GM21390 (cell line): ENCODE results near the gene AP1B1.
"Not testable (repeated sequence)": the region's sequence is repeated elsewhere in the genome, so short reads cannot be mapped to it uniquely, and the experiment has no call there.

Source experiments
- ATAC-seq: cut with Tn5 transposase; IDR thresholded peaks from one replicate; pipeline ENCODE4 v1.9.1; 2021; ENCODE audit not compliant: unreplicated experiment

Gene AP1B1

DNA sequence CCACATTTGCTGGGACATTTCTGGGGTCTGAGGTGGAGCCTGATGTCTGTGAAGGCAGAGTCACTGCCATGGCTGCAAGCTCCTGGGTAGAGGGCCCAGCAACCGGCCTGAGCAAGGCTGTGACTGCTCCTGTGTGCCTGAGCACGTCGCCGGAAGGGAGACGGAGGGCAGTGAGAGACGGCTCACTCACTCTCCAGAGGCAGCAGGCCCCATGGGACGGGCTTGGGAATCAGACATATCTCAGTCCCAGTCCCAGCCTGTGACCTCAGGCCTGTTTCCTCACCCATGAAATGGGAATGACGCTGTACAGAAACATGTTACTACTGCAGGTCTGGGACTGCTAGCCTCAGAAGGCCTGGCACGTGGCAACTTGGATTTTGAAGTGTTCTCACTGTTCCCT is 36.5 kb downstream of the AP1B1 start:
- ATAC-seq = no peak

DNA sequence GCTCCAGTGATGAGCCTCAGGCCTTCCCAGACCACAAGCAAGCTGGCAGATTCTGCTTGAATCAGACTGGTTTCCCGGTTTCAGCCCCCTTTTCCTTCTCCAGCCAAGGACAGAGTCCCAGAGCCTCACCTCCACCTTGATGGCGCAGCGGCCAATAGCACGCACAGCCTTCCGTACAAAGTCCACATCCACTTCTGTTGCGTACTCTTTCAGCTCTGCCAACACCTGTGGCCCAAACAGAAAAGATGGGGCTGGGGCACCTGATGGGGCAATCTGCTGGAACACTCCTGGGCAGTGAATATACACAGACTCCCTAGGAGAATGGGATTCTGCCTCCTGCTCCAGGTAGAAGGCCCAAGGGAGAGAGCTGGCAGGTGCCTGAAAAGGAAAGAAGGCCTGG is 37.3 kb downstream of the AP1B1 start:
- ATAC-seq = no peak

DNA sequence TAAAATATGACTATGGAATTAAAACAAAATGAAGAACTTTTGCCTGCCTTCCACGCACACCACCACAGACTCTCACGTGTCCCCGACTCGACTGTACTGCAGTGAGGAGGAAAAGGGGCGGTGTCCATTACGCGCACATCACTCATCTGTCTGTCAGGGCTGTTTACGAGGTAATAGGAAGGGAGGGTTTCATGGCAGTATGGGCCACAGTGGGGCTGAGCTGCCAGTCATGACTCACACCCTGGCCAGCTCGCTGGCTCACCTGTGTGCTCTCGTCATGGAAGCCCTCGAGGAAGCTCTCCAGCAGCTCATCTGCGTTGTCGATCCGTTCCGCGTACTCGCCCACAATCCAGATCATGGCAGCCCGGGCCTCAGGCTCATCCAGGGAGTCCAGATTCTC is 39.4 kb downstream of the AP1B1 start:
- no peak for ATAC-seq

DNA sequence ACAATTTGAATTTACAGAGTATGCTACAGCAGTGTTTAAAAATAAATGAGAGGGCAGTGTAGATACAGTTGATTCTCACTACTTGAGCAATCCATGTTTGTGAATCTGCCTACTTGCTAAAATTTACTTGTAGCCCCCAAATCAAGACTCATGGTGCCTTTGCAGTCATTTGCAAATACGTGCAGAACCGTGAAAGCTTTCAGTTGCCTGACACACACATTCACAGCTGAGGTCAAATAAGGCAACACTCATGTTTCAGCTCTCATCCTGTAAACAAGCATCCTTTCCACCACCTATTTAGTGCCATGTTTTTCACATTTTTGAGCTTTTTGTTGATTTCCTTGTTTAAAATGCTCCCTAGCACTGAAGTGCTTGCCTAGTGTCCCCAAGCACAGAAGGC is 40.3 kb downstream of the AP1B1 start:
- ATAC-seq = no peak

DNA sequence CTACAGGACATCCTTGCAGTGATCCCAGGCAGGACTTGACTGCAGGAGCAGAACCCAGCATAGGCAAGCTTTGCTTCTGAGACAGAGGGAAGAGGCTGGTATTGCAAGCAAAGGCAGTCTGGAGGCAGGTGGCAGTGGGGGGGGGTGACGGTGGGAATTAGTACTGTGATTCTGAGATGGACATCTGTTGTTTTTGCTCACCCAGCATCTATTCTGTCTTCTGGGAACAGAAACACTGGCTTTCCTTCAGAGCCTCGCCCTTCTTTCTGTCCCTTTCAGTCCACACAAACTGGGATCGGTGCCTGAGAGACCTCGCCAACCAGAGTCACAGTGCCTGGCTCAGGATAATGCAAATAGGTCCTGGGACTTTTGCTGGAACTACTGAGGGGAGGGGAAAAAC is 41.7 kb downstream of the AP1B1 start:
- no peak for ATAC-seq

DNA sequence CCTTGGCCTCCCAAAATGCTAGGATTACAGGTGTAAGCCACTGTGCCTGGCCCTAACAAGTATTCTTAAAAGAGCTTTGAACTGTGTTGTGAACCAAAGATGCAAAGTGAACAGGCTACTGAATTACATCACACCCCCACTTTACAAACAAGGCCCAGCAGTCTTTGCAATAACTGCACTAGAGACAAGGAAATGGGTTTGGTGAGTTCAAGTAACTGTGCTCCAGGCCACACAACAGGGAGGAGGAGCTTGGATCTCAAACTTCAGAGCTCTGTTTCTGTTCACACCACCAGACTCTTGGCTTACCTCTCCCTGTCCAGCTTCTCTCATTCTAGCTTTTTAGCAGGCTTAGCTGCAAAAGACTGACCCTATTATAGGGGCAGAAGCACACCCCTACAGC is 42.4 kb downstream of the AP1B1 start:
- ATAC-seq = no peak

DNA sequence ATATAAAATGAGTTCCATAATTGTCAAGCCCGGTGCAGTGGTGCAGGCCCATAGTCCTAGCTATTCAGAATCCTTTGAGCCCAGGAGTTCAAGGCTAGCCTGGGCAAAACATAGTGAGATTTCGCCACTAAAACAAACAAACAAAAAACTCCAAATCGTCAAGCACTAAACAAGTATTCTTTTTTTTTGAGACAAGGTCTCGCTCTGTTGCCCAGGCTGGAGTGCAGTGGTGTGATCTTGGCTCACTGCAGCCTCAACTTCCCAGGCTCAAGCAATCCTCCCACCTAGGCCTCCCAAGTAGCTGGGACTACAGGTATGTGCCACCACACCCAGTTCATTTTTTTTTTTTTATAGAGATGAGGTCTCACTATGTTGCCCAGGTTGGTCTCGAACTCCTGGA is 43.5 kb downstream of the AP1B1 start:
- not testable (repeated sequence) for ATAC-seq

DNA sequence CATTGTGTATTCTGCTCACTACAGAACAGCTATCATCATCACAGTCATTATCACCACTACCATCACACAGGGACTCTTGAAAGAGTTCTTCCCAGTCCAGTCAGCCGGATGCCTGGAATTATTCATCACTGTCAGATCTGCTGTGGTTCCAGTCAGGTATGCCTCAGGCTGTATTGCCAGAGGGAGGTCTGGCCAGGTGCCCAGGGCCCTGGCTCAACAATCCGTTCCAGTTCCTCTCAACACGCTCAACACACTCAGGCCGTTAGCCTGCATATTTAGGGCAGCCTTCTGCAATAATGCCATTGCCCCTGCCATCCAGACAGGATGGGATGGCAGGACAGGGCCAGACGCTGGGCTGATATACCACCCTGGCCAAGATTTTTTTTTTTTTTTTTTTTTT is 44.2 kb downstream of the AP1B1 start:
- no peak for ATAC-seq

DNA sequence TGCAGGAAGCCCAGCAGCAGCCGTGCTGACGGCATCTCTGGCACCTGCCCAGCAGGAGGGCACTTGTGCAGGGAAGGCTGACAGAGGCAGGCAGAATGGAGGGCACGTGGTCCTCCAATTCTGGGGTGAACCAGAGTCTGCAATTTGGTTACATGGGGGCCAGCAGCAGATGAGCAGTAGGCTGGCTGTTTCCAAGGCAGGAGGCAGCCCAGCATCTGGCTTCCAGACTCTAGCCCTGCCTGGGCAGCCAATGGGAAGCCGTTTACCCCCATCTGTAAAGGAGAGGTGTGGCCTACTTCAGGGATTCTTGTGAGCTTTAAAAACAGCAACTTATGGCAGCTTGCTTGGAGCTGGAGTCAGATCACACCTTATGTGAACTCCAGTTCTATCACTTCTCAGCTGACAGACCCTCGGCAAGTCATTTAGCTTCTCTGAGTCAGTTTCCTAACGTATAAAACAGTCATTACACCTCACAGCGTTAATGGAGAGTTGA is 45.0 kb downstream of the AP1B1 start:
- ATAC-seq = no peak

DNA sequence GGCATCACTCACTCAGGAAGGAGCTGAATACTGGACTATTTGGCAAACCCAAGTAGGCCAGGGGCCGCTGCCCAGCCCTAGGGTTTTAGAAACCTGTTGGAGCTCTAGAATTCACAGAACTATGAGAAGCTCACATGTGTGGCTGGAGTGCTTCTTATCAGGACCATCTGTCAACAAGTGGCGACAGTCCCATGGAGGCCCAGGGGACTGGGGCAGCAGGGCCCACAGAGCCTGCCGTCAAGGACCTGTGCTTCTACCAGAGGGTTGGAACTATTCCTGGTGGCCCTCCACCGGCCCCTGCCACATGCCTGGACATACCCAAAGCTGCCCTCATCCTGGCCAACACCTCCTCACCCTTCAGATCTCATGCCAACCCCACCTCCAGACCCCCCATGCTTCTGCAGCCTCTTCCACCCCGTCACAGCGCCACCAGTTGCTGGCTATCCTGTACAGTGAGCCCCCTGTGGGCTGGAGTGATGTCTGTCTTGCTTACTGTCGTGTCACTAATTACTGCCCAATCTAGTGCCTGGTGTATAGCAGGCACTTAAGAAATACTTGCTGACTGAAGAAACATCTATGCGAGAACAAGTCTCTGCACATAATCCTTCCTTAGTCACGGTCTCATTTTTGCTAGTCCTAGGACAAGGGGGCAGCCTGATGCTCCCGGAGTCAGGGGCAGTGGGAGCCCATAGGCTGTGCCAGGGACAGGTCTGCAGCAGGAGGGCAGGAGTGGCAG is 45.6 kb downstream of the AP1B1 start:
- no peak for ATAC-seq

DNA sequence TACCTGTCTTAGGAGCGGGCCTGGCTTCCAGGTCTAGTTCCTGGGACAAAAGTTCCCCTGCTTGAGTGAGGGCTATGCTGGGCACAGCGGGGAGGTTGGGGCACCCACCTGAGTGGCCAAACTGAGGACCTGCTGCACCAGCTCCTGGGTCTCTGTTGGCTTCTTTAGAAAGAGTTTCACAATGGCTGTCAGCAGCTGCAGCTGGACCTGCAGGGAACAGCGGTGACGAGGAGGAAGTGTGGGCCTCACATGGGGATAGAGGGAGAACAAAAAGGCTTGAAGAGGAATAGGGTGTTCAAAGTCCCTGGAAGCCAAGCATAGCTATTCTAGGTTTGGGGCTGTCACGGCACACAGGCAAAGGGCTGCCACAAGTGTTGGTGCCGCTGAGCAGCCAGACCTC is 46.2 kb downstream of the AP1B1 start:
- ATAC-seq = no peak

DNA sequence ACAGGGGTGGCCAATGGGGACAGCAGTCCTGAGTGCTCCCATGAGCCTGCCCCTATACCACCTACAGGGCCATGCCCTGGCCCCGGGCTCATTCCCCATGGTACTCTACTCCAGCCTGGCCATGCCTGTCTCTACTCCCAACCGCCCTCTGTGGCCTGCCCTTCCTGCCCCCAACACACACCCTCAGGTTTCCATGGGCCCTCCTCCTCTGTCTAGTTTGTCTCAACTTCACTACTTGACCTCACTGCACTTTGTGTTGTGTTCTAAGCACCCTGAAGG is 46.6 kb downstream of the AP1B1 start:
- ATAC-seq = no peak

DNA sequence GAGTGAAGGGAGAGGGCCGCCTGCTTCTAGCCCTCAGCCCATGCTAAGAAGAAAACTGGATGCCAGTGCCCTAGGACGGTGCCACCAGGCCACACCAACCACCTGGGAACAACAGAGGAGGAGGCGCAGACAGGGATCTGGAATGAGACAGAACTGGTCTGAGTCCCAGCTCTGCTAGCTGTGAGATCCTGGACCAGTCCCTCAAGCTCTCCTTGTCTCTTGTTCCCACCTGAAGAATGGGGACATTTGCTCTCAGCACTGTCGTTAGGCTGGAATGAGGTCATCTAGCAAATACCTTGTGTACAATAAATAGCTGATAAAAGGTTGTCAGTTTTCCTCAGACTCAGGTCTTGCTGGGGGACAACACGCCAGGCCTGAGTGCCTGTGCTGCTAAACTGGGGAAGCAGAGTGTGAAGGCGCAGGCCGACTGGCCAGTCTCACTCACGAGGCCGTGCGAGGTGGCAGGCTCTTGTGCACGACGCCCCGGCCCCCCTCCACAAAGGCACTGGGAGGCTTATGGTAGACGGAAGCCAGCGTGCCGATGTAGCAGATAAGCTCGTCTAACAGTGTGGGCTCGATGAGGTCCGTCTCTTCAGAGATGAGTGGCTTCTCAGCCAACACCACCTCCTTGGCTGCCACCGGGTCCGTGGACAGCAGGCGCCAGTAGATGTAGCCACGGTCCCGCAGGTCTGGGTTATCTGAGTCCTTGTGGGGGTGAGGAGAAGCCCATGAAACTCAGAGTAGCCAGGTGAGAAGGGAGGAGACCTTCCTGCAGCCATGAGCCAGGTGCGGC is 47.1 kb downstream of the AP1B1 start:
- ATAC-seq = no peak

DNA sequence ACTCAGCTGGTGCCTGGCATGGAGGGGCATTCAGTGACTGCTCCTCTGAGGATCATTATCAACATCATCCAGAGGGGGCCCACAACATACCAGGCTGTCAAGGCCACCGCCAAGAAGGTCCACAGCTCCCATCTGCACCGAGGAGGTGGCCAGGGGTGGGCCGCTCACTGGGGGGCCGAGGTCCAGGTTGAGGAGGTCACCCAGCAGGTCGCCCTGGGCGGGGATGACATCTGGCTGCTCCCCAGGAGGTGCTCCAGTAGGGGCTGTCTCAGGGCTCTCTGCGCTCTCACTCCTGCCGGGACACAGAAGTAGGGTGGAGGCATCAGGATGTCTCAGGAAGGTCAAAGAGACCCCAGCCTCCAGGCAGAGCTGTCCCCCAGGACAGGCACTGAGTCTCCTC is 47.8 kb downstream of the AP1B1 start:
- no peak for ATAC-seq

DNA sequence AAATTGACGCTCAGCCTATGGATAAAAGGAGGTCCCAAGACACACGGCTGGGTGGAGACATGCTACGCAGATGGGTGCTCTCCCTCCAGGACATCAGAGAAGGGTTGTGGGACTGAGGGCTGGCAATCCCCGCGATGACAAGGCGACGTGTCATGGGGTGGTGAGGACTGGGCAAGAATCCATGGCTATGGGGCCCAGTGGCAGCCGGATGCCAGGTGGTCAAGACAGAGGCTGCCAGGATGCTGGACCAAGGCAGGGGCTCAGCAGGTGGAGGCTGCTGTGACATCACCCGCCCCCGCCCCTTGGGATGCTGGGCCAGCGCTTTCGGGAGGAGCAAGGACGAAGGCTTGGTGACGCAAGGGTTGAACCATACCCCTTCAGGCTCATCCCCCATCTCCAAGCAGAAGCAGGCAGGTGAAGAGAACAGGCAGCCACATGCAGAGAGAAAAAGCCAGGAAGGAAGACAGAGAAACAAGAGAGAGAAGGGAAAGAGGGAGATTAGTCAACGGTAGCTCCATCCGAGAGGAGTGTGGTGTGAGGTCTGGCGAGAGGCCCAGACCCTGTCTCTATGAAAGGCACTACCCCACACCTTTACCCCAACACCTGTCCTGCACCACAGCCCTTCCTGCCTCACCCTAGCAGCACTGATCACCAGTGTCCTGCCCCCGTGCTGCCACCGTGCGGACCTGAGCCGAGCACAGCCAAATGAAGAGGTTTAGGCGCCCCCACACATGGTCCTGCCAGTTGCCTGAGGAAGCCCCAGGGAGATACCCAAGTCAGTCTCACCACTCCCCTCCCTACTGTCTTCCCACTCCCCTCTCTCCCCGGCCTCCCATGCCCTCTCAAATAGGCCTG is 48.8 kb downstream of the AP1B1 start:
- ATAC-seq = no peak

DNA sequence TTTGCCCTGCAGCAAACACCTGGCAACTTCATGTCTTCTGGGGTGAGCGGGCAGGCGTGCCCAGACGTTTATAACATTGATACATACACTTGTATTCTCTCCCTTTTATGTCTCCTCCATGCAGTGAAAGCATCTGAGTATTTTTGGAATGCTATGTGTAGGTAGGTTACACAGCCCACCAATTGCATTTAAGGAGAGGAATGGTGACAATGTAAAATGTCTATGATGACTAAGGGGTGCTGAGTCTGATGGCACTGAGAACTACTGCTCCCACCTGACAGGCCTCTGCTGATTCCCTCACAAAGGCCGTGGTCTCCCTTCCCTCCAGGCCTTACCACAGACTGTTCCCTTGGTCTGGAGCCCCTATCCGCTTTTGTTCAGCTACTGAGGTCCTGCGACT is 50.0 kb downstream of the AP1B1 start:
- no peak for ATAC-seq

DNA sequence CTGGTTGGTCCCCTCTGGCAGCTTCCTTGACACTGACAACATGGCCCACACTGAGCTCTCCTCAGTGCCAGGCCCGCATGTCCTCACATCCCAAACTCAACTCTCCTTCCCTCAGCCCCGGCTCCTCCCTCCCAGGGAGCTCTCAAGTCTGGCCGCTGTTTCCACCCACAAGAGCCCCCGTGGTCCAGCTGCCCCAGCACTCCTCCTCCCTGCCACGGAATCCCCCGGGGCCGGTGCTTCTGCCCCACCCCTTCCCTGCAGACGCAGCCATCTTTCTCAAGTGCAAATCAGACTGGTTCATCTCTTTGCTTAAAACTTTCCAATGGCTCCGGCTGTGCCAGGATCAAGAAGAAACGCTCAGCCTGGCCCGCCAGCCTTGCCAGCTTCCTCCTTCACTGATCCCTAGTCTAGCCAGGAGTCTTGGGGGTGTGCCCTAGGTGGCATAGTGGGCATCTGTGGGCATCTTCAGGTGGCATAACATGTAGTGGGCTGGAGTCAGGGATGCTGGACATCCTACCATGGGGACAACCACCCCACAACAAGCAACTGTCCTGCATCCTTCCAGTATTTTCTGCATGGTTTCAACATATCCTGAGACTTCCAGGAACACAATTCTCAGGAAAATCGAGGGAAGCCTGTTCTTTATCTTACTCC is 50.6 kb downstream of the AP1B1 start:
- ATAC-seq = no peak

DNA sequence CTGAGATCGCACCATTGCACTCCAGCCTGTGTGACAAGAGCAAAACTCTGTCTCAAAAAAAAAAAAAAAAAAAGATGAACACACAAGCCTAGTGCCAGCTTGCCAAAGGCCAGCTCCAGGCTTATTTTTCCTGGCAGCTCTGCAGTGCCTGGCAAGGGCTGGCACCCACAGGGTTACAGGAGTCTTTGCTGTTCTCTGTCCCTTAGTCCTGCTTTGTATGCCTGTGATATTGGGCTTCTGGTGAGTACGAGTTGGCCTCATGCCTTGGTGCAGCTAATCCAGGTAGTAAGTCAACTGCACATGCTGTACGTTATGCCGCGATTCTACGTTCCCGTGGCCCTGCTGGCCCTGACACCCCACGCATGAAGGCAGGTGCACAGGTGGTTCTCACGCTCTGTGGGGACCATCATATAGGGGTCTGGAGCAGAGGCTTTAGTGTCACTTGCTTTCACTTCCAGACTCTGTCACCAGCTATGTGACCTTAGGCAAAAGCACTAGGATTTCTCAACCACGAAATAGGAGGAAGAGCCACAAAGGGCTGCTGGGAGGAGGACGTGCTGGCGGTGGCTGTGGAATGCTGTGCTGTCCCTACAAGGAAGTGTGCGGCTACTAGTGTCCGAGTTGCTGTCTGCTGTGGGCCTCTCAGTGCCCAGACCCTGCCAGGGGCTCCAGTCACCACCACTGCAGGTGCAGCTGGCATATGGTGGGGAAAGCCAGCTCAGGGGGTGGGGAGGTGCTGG is 51.4 kb downstream of the AP1B1 start:
- ATAC-seq = no peak

DNA sequence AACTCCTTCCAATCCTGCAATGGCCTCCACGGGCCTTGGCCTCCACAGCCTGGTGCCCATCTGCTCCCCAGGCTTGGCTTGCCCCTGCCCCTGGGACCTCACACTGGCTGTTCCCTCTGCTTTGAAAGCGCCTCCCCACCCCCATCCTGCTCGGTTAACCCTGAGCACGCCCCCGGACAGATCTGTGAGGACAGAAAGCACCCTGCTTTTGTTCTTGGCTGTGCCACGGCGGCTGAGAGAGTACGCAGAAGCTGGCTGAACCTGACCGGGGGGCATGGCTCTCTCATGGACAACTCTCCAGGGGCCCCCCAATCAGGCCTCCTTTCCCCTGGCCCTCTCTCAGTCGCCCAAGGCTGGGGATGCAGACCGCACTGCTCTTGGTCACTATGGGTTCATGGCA is 52.7 kb downstream of the AP1B1 start:
- ATAC-seq = no peak

DNA sequence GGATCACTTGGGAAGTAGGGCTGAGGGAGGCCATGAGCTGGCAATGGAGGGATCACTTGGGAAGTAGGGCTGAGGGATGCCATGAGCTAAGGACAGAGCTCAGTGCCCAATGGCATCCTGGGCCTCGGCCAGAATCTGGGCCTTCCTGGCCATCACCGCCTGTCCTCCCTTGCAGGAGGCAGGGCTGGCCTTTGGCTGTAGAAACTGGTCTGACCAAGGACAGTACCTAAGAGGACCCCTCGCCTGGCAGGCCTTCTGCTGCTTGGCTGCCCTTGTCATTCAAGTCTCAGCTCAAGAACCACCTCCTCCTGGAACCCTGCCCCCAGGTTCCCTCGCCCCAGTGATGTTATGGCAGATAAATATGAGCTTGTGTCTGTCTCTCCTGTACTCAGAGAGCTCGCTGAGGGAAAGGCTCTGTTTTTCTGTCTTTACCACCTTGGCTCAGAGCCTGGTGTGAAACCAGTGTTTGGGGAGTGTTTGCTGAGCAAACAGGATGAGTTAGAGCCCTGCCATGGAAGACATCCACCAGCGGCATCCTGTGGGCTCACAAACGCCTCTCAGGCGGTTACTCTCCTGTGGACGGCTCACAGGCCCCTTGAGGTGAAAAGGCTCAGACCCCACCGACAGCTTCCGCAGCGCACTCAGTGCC is 53.5 kb downstream of the AP1B1 start:
- no peak for ATAC-seq
